Cardiac muscle cell (in vitro differentiated cells and primary cell): Measurements from ENCODE around the gene MAGEF1. TPM values are rescaled to one million over a fixed set of nuclear protein-coding genes. Genes with fewer than 3 reads are reported as not detected.

ENCODE experiments used
- DNase-seq, 2 donors: peaks; one replicate each; pipeline versions ENCODE4 v3.0.0 to v3.0.0-alpha.2; 2010 to 2017; ENCODE audit warnings: low read depth in 1 of 2, low spot score in 1 of 2
- H3K27ac ChIP-seq: fragments of 200-600 bp; sonication (generic); 2 replicates; pipeline ENCODE4 v1.5.1; 2016
- H3K27me3 ChIP-seq: fragments of 200-600 bp; sonication (generic); 2 replicates; pipeline ENCODE4 v1.6.0; 2016; ENCODE audit warnings: control low read depth
- H3K36me3 ChIP-seq: fragments of 200-600 bp; sonication (generic); 2 replicates; pipeline ENCODE4 v1.5.1; 2016; ENCODE audit warnings: control low read depth
- H3K4me1 ChIP-seq: fragments of 200-600 bp; sonication (generic); 2 replicates; pipeline ENCODE4 v1.8.1; 2017; ENCODE audit warnings: low read depth, mild to moderate bottlenecking, mixed run types
- H3K4me3 ChIP-seq: fragments of 200-600 bp; sonication (generic); 2 replicates; pipeline ENCODE4 v1.5.1; 2016; ENCODE audit warnings: mild to moderate bottlenecking
- H3K9me3 ChIP-seq: fragments of 200-600 bp; sonication (generic); 2 replicates; pipeline ENCODE4 v1.5.1; 2017; ENCODE audit warnings: low read depth, mild to moderate bottlenecking, control low read depth
- CTCF ChIP-seq: IDR thresholded peaks from 2 replicates; pipeline ENCODE4 v1.5.1; 2012; ENCODE audit warnings: low read depth, mild to moderate bottlenecking, low read length
- polyA plus RNA-seq: library from polyadenylated mRNA; unstranded; fragments of >200 nt; fragmentation: Nextera tagmentation; extraction: Ambion mirVana; gene quantifications from 2 replicates; pipeline ENCODE4 v1.2.1, GENCODE V29; 2016
- total RNA-seq: library from RNA; depleted of rRNA; stranded (reverse); fragments of >200 nt; gene quantifications from 2 replicates; pipeline ENCODE4 v1.2.3, GENCODE V29; 2016

The MAGEF1 gene
- total and polyA plus RNA-seq, 2 experiments from 2014 or later, result 236 to 255 TPM

- Histone ChIP-seq H3K4me1 (peaks cover 31% of the 10 kb centered on the region), H3K9me3 (no peaks in the 10 kb centered on the region), H3K27me3 (no peaks in the 10 kb centered on the region), H3K27ac (no peak overlapping the region), H3K36me3 (no peaks in the 10 kb centered on the region), H3K4me3 (no peak overlapping the region)
- TF ChIP-seq CTCF, result no peak
- no peak for DNase-seq
Measured at GRCh38 chr3:184682671-184683070, 29.2 kb downstream of the MAGEF1 start.

GRCh38 chr3:184680385-184681345, 31.2 kb downstream of the MAGEF1 start:
- no peak for DNase-seq
- H3K27ac ChIP-seq, result peak overlapping the region; percentile 93
- no peaks in the 10 kb centered on the region for H3K27me3 ChIP-seq
- peaks cover 35% of the 10 kb centered on the region for H3K4me1 ChIP-seq
- H3K9me3 ChIP-seq, result no peaks in the 10 kb centered on the region
- no peaks in the 10 kb centered on the region for H3K36me3 ChIP-seq
- no peak for TF ChIP-seq CTCF
- no peak overlapping the region for H3K4me3 ChIP-seq

- H3K9me3 ChIP-seq, result no peaks in the 10 kb centered on the region
- H3K27me3 ChIP-seq, result no peaks in the 10 kb centered on the region
- no peak for TF ChIP-seq CTCF
- peak; percentile 61 to 77 for DNase-seq
- H3K36me3 ChIP-seq, result no peaks in the 10 kb centered on the region
- no peak overlapping the region for H3K4me3 ChIP-seq
- peaks cover 31% of the 10 kb centered on the region for H3K4me1 ChIP-seq
- H3K27ac ChIP-seq, result peak overlapping the region; percentile 93
Measured at GRCh38 chr3:184679056-184679816, 32.6 kb downstream of the MAGEF1 start.

GRCh38 chr3:184678317-184679055, 33.4 kb downstream of the MAGEF1 start:
- H3K4me1 ChIP-seq, result peaks cover 31% of the 10 kb centered on the region
- peak overlapping the region; percentile 93 for H3K27ac ChIP-seq
- H3K4me3 ChIP-seq, result no peak overlapping the region
- no peak for TF ChIP-seq CTCF
- no peak for DNase-seq
- H3K27me3 ChIP-seq, result no peaks in the 10 kb centered on the region
- H3K9me3 ChIP-seq, result no peaks in the 10 kb centered on the region
- no peaks in the 10 kb centered on the region for H3K36me3 ChIP-seq
